K562 (cell line): ENCODE data around the gene NPIPB6.
"Not testable (repeated sequence)": the region's sequence is repeated elsewhere in the genome, so short reads cannot be mapped to it uniquely, and the experiment has no call there.

Source experiments
- CBX5 ChIP-seq: IDR thresholded peaks from 2 replicates; pipeline ENCODE4 v1.6.1; 2014; ENCODE audit warnings: low read depth, borderline replicate concordance
- CCNT2 ChIP-seq: IDR thresholded peaks from 2 replicates; pipeline ENCODE4 v1.6.1; 2011; ENCODE audit warnings: borderline replicate concordance, low read depth, mild to moderate bottlenecking, moderate library complexity, mixed read lengths, low read length; ENCODE audit not compliant: insufficient read length; ENCODE audit errors: extremely low read depth
- EP300 ChIP-seq: IDR thresholded peaks from 2 replicates; pipeline ENCODE4 v1.6.1; 2012; ENCODE audit warnings: low read length, improper control_type of control experiment
- PURB ChIP-seq: sonication (generic); formaldehyde crosslinking; IDR thresholded peaks from 2 replicates; pipeline ENCODE4 v1.9.0; 2021; ENCODE audit warnings: low read depth, mild to moderate bottlenecking, missing genetic modification reagents
- RBM25 ChIP-seq: fragments of 200-400 bp; formaldehyde crosslinking; IDR thresholded peaks from 2 replicates; pipeline ENCODE4 v1.6.1; 2018; ENCODE audit warnings: low read length, low read depth, moderate library complexity; ENCODE audit not compliant: severe bottlenecking

DNA sequence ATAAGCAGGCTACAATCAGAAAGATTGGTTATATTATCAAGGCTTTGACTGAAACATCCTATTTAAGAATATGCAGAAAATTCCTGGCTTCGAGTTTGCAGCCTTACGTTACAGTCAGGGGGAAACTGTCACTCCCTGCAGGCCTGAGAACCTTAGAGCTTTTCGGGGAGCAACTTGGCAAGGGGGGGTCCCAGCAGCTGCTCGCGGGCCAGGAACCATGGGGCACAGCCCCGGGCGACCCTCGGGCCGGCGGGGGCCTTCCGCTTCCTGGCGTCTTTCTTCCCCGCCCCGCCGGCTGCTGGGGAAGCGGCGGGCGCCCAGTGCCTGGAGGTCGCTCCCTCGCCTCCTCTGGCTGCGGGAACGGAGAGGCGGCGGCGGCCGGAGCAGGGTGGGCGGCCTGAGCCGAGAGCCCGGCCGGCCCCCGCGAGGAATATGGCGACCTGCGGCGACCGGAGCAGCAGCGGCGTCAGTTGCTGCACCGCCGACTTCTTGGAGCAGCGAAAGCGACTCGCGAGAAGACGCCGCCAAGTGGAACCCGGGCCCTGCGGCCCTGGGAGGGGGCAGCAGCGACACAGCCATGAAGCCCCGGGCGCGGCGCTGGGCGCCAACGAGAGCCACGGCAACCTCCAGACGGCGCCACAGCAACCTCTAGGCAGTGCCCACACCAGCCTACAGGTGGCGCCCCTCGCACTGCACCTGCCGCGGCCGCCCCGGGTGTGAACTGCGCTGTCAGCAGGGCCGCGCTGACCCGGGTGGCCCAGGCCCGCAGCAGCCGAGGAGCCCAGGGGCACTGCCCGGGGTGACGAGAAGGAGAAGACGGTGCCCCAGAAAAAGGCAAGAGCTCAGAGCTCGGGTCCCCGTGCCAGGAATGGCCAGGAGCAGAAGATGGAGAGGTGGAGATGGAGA, 1.2 kb upstream of the NPIPB6 start:
- TF ChIP-seq CCNT2; EP300; CBX5; PURB (CRISPR knock-in tag); RBM25: not testable (repeated sequence)
